ENCODE data around the gene EFNB3. TPM values are rescaled to one million over a fixed set of nuclear protein-coding genes. Genes with fewer than 3 reads are reported as not detected.
A peak's percentile ranks its signal among the peaks of the same experiment; 100 is the strongest.

The EFNB3 gene, protein sequence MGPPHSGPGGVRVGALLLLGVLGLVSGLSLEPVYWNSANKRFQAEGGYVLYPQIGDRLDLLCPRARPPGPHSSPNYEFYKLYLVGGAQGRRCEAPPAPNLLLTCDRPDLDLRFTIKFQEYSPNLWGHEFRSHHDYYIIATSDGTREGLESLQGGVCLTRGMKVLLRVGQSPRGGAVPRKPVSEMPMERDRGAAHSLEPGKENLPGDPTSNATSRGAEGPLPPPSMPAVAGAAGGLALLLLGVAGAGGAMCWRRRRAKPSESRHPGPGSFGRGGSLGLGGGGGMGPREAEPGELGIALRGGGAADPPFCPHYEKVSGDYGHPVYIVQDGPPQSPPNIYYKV
- 1 to 10 TPM in 2 of 4 donors, not detected in 2; 1.1 to 2.0 TPM for polyA plus RNA-seq
- long read RNA-seq, donor 1 = 0 reads
- long read RNA-seq, donor 2 = 0 reads
- long read RNA-seq, donor 3 = 0 reads
- long read RNA-seq, donor 4 = 0 reads
- long read RNA-seq, donor 5 = 0 reads
- long read RNA-seq, donor 6, partial matches to known transcripts = 0 of 1 reads
- long read RNA-seq, donor 6, other reads (novel, unspliced or antisense) = 0 of 1 reads
- long read RNA-seq, donor 7, transcript EFNB3-201 (5 exons, 3,222 nt) = major isoform, 25 of 25 reads
- long read RNA-seq, donor 7, partial matches to known transcripts = 0 of 25 reads
- long read RNA-seq, donor 7, other reads (novel, unspliced or antisense) = 0 of 25 reads
- long read RNA-seq, donor 8 = 0 reads
- long read RNA-seq, donor 9 = 0 reads
- long read RNA-seq, donor 10, transcript EFNB3-201 (5 exons, 3,222 nt) = major isoform, 5 of 5 reads
- long read RNA-seq, donor 10, partial matches to known transcripts = 0 of 5 reads
- long read RNA-seq, donor 10, other reads (novel, unspliced or antisense) = 0 of 5 reads

DNA sequence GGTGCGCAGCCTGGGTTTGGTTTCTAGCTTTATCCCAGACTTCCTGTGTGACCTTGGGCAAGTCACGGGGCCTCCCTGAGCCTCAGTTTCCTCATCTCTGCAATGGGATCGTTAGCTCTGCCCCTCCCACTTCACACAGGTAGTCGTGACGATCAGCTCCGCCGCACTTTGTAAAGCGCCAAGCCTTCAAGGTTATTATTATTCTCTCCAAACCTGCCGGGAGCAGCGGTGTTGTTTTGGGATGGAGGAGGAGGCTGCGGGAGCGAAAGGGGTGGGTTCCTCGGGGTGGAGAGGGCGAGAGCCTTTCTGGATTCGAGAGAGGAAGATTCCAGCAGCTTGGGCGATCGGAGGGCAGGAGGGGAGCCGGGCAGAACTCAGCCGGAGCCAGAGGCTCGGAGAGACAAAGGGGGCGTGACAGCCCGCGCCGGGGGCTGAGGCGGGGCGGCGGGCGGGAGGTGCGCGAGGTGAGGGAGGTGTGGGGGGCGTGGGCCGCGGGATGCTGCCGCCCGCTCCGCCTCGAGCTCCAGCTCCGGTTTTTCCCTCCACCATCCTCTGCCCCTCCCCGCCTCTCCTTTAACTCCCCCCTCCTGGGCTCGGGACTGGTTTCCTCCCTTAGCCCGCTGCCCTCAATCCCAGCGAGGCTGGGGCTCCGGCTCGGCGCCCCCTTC is at the start of gene EFNB3:
TSS of gene EFNB3 (plus strand) at position 602 of the 668 bp plus-strand sequence. CDS start 397 bp downstream, outside the sequence.
- Histone ChIP-seq H3K27ac (ENCODE audit: low read depth in 1 of 3, low read length in 2 of 3) (no peak within 1 kb of the TSS), H3K4me1 (ENCODE audit: control insufficient read depth in 3 of 3, insufficient read depth in 2 of 3, low read depth in 1 of 3, low read length in 2 of 3) (peaks cover 0 to 17% (median 0%) of the 10 kb centered on the region in 3 donors), H3K36me3 (ENCODE audit: control insufficient read depth in 3 of 3, insufficient read depth in 2 of 3, low read depth in 1 of 3, low read length in 3 of 3) (peaks cover 3 to 24% (median 7%) of the 10 kb centered on the region in 3 donors), H3K4me3 (ENCODE audit: low read depth in 1 of 3, low read length in 3 of 3) (peak within 1 kb of the TSS; percentile 8 to 40 (median 11)), H3K27me3 (ENCODE audit: control insufficient read depth in 3 of 3, insufficient read depth in 3 of 3, low read length in 3 of 3) (peaks cover 10 to 48% (median 17%) of the 10 kb centered on the region in 3 donors), H3K9me3 (ENCODE audit: control insufficient read depth in 2 of 2, insufficient read depth in 1 of 2, low read depth in 1 of 2, low read length in 1 of 2) (peaks cover 0 to 2% of the 10 kb centered on the region in 2 donors)
- 2 to 6% (median 5%) methylated on average over 18 to 44 of the region's 45 CpGs for WGBS, 3 donors
- DNase-seq (peak in 1 of 2 donors; percentile 36), FAIRE-seq (no peak)

DNA sequence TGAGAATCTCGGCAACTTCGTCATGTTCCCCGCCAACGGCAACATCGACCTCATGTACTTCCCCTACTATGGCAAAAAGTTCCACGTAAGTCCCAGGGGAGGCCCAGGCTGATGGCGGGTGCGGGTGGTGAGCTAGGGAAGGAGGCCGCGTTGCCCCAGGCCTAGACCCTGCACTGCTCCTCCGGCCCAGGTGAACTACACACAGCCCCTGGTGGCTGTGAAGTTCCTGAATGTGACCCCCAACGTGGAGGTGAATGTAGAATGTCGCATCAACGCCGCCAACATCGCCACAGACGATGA is 49.5 kb upstream of the EFNB3 start:
- no peak for DNase-seq
- no peak overlapping the region for H3K4me3 ChIP-seq (ENCODE audit: low read depth in 1 of 3, low read length in 3 of 3)
- H3K4me1 ChIP-seq (ENCODE audit: control insufficient read depth in 3 of 3, insufficient read depth in 2 of 3, low read depth in 1 of 3, low read length in 2 of 3) = peaks cover 0 to 11% (median 0%) of the 10 kb centered on the region in 3 donors
- no peak overlapping the region for H3K27ac ChIP-seq (ENCODE audit: low read depth in 1 of 3, low read length in 2 of 3)
- peaks cover 0 to 45% (median 7%) of the 10 kb centered on the region in 3 donors for H3K27me3 ChIP-seq (ENCODE audit: control insufficient read depth in 3 of 3, insufficient read depth in 3 of 3, low read length in 3 of 3)
- FAIRE-seq = no peak
- peaks cover 0 to 6% (median 0%) of the 10 kb centered on the region in 3 donors for H3K36me3 ChIP-seq (ENCODE audit: control insufficient read depth in 3 of 3, insufficient read depth in 2 of 3, low read depth in 1 of 3, low read length in 3 of 3)
- H3K9me3 ChIP-seq (ENCODE audit: control insufficient read depth in 2 of 2, insufficient read depth in 1 of 2, low read depth in 1 of 2, low read length in 1 of 2) = no peaks in the 10 kb centered on the region
- WGBS, 3 donors = 82 to 92% (median 88%) methylated on average over 17 of the region's 17 CpGs

GRCh38 chr17:7656958-7657609 is 47.9 kb upstream of the EFNB3 start:
- Histone ChIP-seq H3K9me3 (ENCODE audit: control insufficient read depth in 2 of 2, insufficient read depth in 1 of 2, low read depth in 1 of 2, low read length in 1 of 2) (no peaks in the 10 kb centered on the region), H3K27ac (ENCODE audit: low read depth in 1 of 3, low read length in 2 of 3) (peak overlapping the region in 1 of 3 donors; percentile 8), H3K27me3 (ENCODE audit: control insufficient read depth in 3 of 3, insufficient read depth in 3 of 3, low read length in 3 of 3) (peaks cover 0 to 31% (median 5%) of the 10 kb centered on the region in 3 donors), H3K4me3 (ENCODE audit: low read depth in 1 of 3, low read length in 3 of 3) (no peak overlapping the region), H3K36me3 (ENCODE audit: control insufficient read depth in 3 of 3, insufficient read depth in 2 of 3, low read depth in 1 of 3, low read length in 3 of 3) (peaks cover 0 to 6% (median 0%) of the 10 kb centered on the region in 3 donors), H3K4me1 (ENCODE audit: control insufficient read depth in 3 of 3, insufficient read depth in 2 of 3, low read depth in 1 of 3, low read length in 2 of 3) (peaks cover 0 to 4% (median 0%) of the 10 kb centered on the region in 3 donors)
- WGBS, 3 donors = 53 to 75% (median 67%) methylated on average over 10 of the region's 10 CpGs
- no peak for FAIRE-seq
- DNase-seq = peak in 1 of 2 donors; percentile 19

- Histone ChIP-seq H3K27me3 (ENCODE audit: control insufficient read depth in 3 of 3, insufficient read depth in 3 of 3, low read length in 3 of 3) (no peaks in the 10 kb centered on the region), H3K36me3 (ENCODE audit: control insufficient read depth in 3 of 3, insufficient read depth in 2 of 3, low read depth in 1 of 3, low read length in 3 of 3) (peaks cover 6 to 62% (median 7%) of the 10 kb centered on the region in 3 donors), H3K9me3 (ENCODE audit: control insufficient read depth in 2 of 2, insufficient read depth in 1 of 2, low read depth in 1 of 2, low read length in 1 of 2) (no peaks in the 10 kb centered on the region), H3K4me1 (ENCODE audit: control insufficient read depth in 3 of 3, insufficient read depth in 2 of 3, low read depth in 1 of 3, low read length in 2 of 3) (no peaks in the 10 kb centered on the region), H3K27ac (ENCODE audit: low read depth in 1 of 3, low read length in 2 of 3) (no peak overlapping the region), H3K4me3 (ENCODE audit: low read depth in 1 of 3, low read length in 3 of 3) (no peak overlapping the region)
- FAIRE-seq = no peak
- WGBS, 3 donors = 73 to 84% (median 81%) methylated on average over 10 of the region's 10 CpGs
- DNase-seq = no peak
Measured at GRCh38 chr17:7667656-7668406, 37.2 kb upstream of the EFNB3 start.

GRCh38 chr17:7668482-7668881 is 36.5 kb upstream of the EFNB3 start:
- FAIRE-seq (no peak), DNase-seq (no peak)
- 94 to 96% (median 95%) methylated on average over 7 of the region's 7 CpGs for WGBS, 3 donors
- Histone ChIP-seq H3K27me3 (ENCODE audit: control insufficient read depth in 3 of 3, insufficient read depth in 3 of 3, low read length in 3 of 3) (no peaks in the 10 kb centered on the region), H3K36me3 (ENCODE audit: control insufficient read depth in 3 of 3, insufficient read depth in 2 of 3, low read depth in 1 of 3, low read length in 3 of 3) (peaks cover 10 to 68% (median 11%) of the 10 kb centered on the region in 3 donors), H3K27ac (ENCODE audit: low read depth in 1 of 3, low read length in 2 of 3) (no peak overlapping the region), H3K4me3 (ENCODE audit: low read depth in 1 of 3, low read length in 3 of 3) (no peak overlapping the region), H3K9me3 (ENCODE audit: control insufficient read depth in 2 of 2, insufficient read depth in 1 of 2, low read depth in 1 of 2, low read length in 1 of 2) (peaks cover 1 to 3% of the 10 kb centered on the region in 2 donors), H3K4me1 (ENCODE audit: control insufficient read depth in 3 of 3, insufficient read depth in 2 of 3, low read depth in 1 of 3, low read length in 2 of 3) (no peaks in the 10 kb centered on the region)

GRCh38 chr17:7673239-7673638 is 31.8 kb upstream of the EFNB3 start:
- Histone ChIP-seq H3K36me3 (ENCODE audit: control insufficient read depth in 3 of 3, insufficient read depth in 2 of 3, low read depth in 1 of 3, low read length in 3 of 3) (peaks cover 18 to 82% (median 25%) of the 10 kb centered on the region in 3 donors), H3K4me3 (ENCODE audit: low read depth in 1 of 3, low read length in 3 of 3) (no peak overlapping the region), H3K27me3 (ENCODE audit: control insufficient read depth in 3 of 3, insufficient read depth in 3 of 3, low read length in 3 of 3) (no peaks in the 10 kb centered on the region), H3K4me1 (ENCODE audit: control insufficient read depth in 3 of 3, insufficient read depth in 2 of 3, low read depth in 1 of 3, low read length in 2 of 3) (no peaks in the 10 kb centered on the region), H3K9me3 (ENCODE audit: control insufficient read depth in 2 of 2, insufficient read depth in 1 of 2, low read depth in 1 of 2, low read length in 1 of 2) (peaks cover 2 to 14% of the 10 kb centered on the region in 2 donors), H3K27ac (ENCODE audit: low read depth in 1 of 3, low read length in 2 of 3) (no peak overlapping the region)
- DNase-seq (peak; percentile 21 to 65), FAIRE-seq (no peak)
- WGBS, 3 donors = 85 to 93% (median 91%) methylated on average over 2 of the region's 2 CpGs

GRCh38 chr17:7674934-7675333 is 30.1 kb upstream of the EFNB3 start:
- whole genome bisulfite sequencing, 3 donors = 89 to 93% (median 92%) methylated on average over 14 of the region's 14 CpGs
- H3K9me3 ChIP-seq (ENCODE audit: control insufficient read depth in 2 of 2, insufficient read depth in 1 of 2, low read depth in 1 of 2, low read length in 1 of 2) = peaks cover 2 to 14% of the 10 kb centered on the region in 2 donors
- DNase-seq (no peak), FAIRE-seq (no peak)
- H3K4me3 ChIP-seq (ENCODE audit: low read depth in 1 of 3, low read length in 3 of 3) = no peak overlapping the region
- no peaks in the 10 kb centered on the region for H3K27me3 ChIP-seq (ENCODE audit: control insufficient read depth in 3 of 3, insufficient read depth in 3 of 3, low read length in 3 of 3)
- H3K36me3 ChIP-seq (ENCODE audit: control insufficient read depth in 3 of 3, insufficient read depth in 2 of 3, low read depth in 1 of 3, low read length in 3 of 3) = peaks cover 18 to 67% (median 25%) of the 10 kb centered on the region in 3 donors
- H3K4me1 ChIP-seq (ENCODE audit: control insufficient read depth in 3 of 3, insufficient read depth in 2 of 3, low read depth in 1 of 3, low read length in 2 of 3) = no peaks in the 10 kb centered on the region
- H3K27ac ChIP-seq (ENCODE audit: low read depth in 1 of 3, low read length in 2 of 3) = no peak overlapping the region

Data from small intestine (tissue), 16 donors.